ENCODE measurements around the gene PTPRF.

Gene PTPRF

GRCh38 chr1:43597721-43598120, 67.0 kb downstream of the PTPRF start:
- Histone ChIP-seq H3K36me3 (ENCODE audit: insufficient read depth, low read length) (no peaks in the 10 kb centered on the region; the same call in none of the 2 replicates), H3K9me3 (ENCODE audit: control insufficient read depth, insufficient read depth, low read length) (no peaks in the 10 kb centered on the region), H3K4me1 (ENCODE audit: insufficient read depth, low read length) (no peaks in the 10 kb centered on the region), H3K9ac (ENCODE audit: low read depth, low read length) (no peak overlapping the region)

DNA sequence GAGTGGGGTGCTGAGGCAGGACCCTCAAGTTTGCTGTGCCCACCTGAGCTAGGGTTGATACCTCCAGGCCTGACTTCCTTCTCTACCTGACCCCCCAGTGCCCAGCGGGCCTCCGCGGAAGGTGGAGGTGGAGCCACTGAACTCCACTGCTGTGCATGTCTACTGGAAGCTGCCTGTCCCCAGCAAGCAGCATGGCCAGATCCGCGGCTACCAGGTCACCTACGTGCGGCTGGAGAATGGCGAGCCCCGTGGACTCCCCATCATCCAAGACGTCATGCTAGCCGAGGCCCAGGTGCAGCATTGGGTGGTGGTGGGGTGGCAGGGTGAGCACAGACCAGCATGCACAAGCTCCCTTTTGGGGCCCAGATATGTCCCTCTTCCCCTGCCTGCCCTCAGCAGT, 67.9 kb downstream of the PTPRF start:
- H3K36me3 ChIP-seq (ENCODE audit: insufficient read depth, low read length), result no peaks in the 10 kb centered on the region; the same call in 1 of the 2 replicates
- H3K9ac ChIP-seq (ENCODE audit: low read depth, low read length), result no peak overlapping the region
- H3K4me1 ChIP-seq (ENCODE audit: insufficient read depth, low read length), result no peaks in the 10 kb centered on the region

DNA sequence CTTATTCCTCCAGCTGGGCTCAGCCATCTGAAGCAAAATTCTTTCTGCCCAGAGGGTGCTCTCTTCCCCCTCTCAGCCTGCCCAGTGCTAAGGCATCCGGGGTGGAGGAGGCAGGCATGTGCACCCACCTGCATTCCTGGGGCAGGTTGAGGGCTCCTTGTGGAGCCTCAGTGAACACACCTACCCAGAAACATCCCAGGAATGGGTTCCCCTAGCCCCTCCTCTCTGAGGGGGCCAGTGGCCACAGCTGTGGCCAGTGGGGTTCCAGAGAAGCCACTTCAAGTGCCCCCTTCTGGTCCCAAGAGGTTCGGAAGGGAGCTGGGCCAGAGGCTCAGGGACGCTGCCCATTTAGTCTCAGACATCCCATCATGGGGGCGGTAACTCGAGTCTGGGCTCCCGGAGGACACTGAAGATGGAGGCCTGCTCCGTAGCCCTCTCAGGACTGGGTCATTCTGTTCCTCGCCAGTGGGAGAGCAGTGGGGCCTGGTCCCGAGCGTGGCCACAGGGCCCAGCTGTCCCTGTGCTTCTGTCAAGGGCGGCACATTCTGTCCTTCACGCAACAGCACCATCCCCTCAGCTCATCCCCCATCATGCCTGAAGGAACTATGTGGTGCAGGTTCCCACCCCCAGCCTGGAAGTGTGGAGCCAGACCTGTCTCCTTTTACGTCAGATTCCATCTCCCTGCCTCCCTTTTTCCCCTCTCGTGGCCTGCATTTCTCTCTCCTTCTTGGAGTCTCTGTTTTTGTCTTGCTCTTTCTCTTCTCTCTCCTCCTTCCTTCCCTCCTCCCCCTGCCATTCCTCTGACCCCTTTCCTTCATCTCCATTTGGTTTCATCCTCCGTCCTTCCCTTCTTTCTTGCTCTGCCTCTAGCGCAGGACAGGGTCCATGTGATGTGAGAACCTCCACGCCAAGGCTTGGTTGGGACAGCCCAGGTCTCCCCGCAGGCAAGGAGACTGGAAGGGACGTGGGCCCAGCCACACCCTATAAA, 69.6 kb downstream of the PTPRF start:
- H3K9me3 ChIP-seq (ENCODE audit: control insufficient read depth, insufficient read depth, low read length), result no peaks in the 10 kb centered on the region
- H3K4me1 ChIP-seq (ENCODE audit: insufficient read depth, low read length), result no peaks in the 10 kb centered on the region
- no peaks in the 10 kb centered on the region; the same call in 1 of the 2 replicates for H3K36me3 ChIP-seq (ENCODE audit: insufficient read depth, low read length)
- H3K9ac ChIP-seq (ENCODE audit: low read depth, low read length), result no peak overlapping the region

More for the DNA sequence above, 67.9 kb downstream of the PTPRF start:
- H3K9me3 ChIP-seq (ENCODE audit: control insufficient read depth, insufficient read depth, low read length), result no peaks in the 10 kb centered on the region

- no peaks in the 10 kb centered on the region for H3K4me1 ChIP-seq (ENCODE audit: insufficient read depth, low read length)
- H3K9ac ChIP-seq (ENCODE audit: low read depth, low read length), result no peak overlapping the region
- peaks cover 16% of the 10 kb centered on the region for H3K36me3 ChIP-seq (ENCODE audit: insufficient read depth, low read length)
- no peaks in the 10 kb centered on the region for H3K9me3 ChIP-seq (ENCODE audit: control insufficient read depth, insufficient read depth, low read length)
These were observed 72.3 kb downstream of the PTPRF start for GRCh38 chr1:43602990-43603389.

- Histone ChIP-seq H3K9ac (ENCODE audit: low read depth, low read length) (no peak overlapping the region), H3K9me3 (ENCODE audit: control insufficient read depth, insufficient read depth, low read length) (no peaks in the 10 kb centered on the region), H3K36me3 (ENCODE audit: insufficient read depth, low read length) (peaks cover 16% of the 10 kb centered on the region), H3K4me1 (ENCODE audit: insufficient read depth, low read length) (no peaks in the 10 kb centered on the region)
These were observed 73.5 kb downstream of the PTPRF start for GRCh38 chr1:43604192-43604591.

DNA sequence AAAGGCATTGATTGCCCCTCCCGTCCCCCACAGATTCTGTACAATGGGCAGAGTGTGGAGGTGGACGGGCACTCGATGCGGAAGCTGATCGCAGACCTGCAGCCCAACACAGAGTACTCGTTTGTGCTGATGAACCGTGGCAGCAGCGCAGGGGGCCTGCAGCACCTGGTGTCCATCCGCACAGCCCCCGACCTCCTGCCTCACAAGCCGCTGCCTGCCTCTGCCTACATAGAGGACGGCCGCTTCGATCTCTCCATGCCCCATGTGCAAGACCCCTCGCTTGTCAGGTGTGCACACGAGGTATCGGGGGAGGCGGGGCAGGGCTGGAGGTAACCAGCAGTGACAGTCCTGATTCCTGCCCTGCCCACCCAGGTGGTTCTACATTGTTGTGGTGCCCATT, 74.5 kb downstream of the PTPRF start:
- Histone ChIP-seq H3K4me1 (ENCODE audit: insufficient read depth, low read length) (no peaks in the 10 kb centered on the region), H3K9ac (ENCODE audit: low read depth, low read length) (no peak overlapping the region), H3K9me3 (ENCODE audit: control insufficient read depth, insufficient read depth, low read length) (no peaks in the 10 kb centered on the region), H3K36me3 (ENCODE audit: insufficient read depth, low read length) (peaks cover 24% of the 10 kb centered on the region)

GRCh38 chr1:43605766-43606165, 75.1 kb downstream of the PTPRF start:
- no peak overlapping the region for H3K9ac ChIP-seq (ENCODE audit: low read depth, low read length)
- H3K36me3 ChIP-seq (ENCODE audit: insufficient read depth, low read length), result peaks cover 30% of the 10 kb centered on the region
- H3K4me1 ChIP-seq (ENCODE audit: insufficient read depth, low read length), result no peaks in the 10 kb centered on the region
- no peaks in the 10 kb centered on the region for H3K9me3 ChIP-seq (ENCODE audit: control insufficient read depth, insufficient read depth, low read length)

GRCh38 chr1:43606624-43607023, 75.9 kb downstream of the PTPRF start:
- Histone ChIP-seq H3K36me3 (ENCODE audit: insufficient read depth, low read length) (peaks cover 33% of the 10 kb centered on the region), H3K9ac (ENCODE audit: low read depth, low read length) (no peak overlapping the region), H3K9me3 (ENCODE audit: control insufficient read depth, insufficient read depth, low read length) (no peaks in the 10 kb centered on the region), H3K4me1 (ENCODE audit: insufficient read depth, low read length) (no peaks in the 10 kb centered on the region)

- Histone ChIP-seq H3K9ac (ENCODE audit: low read depth, low read length) (no peak overlapping the region), H3K36me3 (ENCODE audit: insufficient read depth, low read length) (peaks cover 33% of the 10 kb centered on the region)
These were observed 78.1 kb downstream of the PTPRF start for GRCh38 chr1:43608827-43609226.

DNA sequence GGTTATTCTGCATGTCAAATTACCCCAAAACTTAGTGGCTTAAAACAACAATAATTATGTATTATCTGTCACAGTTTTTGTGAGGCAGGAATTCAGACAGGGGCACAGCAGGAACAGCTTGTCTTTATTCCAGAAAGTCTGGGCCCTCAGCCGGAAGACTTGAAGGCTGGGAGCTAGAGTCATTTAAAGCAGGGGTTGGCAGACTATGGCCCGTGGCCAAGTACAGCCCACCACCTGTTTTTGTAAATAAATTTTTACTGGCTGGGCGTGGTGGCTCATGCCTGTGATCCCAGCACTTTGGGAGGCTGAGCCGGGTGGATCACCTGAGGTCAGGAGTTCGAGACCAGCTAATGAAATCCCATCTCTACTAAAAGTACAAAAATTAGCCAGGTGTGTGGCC, 79.7 kb downstream of the PTPRF start:
- no peaks in the 10 kb centered on the region for H3K9me3 ChIP-seq (ENCODE audit: control insufficient read depth, insufficient read depth, low read length)
- H3K9ac ChIP-seq (ENCODE audit: low read depth, low read length), result no peak overlapping the region
- peaks cover 33% of the 10 kb centered on the region for H3K36me3 ChIP-seq (ENCODE audit: insufficient read depth, low read length)
- H3K4me1 ChIP-seq (ENCODE audit: insufficient read depth, low read length), result no peaks in the 10 kb centered on the region

More at GRCh38 chr1:43608827-43609226, 78.1 kb downstream of the PTPRF start:
- Histone ChIP-seq H3K9me3 (ENCODE audit: control insufficient read depth, insufficient read depth, low read length) (no peaks in the 10 kb centered on the region), H3K4me1 (ENCODE audit: insufficient read depth, low read length) (no peaks in the 10 kb centered on the region)

GRCh38 chr1:43611950-43612349, 81.3 kb downstream of the PTPRF start:
- Histone ChIP-seq H3K4me1 (ENCODE audit: insufficient read depth, low read length) (no peaks in the 10 kb centered on the region), H3K9me3 (ENCODE audit: control insufficient read depth, insufficient read depth, low read length) (no peaks in the 10 kb centered on the region), H3K9ac (ENCODE audit: low read depth, low read length) (no peak overlapping the region), H3K36me3 (ENCODE audit: insufficient read depth, low read length) (peaks cover 24% of the 10 kb centered on the region)

DNA sequence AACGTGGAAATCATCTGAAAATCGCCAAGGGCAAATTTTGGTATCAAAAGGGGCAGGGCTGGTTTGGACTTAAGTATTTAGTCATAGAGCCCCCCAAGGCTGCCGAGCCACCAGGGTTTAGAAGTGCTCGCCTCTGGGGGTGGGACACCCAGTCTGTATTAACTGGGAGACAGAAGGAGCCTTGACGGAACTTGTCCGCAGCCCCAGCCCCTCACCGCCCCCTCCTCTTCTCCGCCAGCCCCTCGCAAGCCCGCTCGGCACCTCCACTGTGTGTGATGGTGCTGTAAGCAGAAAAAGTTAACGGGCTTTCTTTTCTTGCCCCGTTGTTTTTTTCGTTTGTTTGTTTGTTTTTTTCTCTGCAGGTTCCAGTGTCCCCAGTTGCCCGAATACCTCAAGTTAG, 81.7 kb downstream of the PTPRF start:
- no peaks in the 10 kb centered on the region for H3K4me1 ChIP-seq (ENCODE audit: insufficient read depth, low read length)
- no peaks in the 10 kb centered on the region for H3K9me3 ChIP-seq (ENCODE audit: control insufficient read depth, insufficient read depth, low read length)
- H3K36me3 ChIP-seq (ENCODE audit: insufficient read depth, low read length), result peaks cover 23% of the 10 kb centered on the region; the same call in 1 of the 2 replicates
- no peak overlapping the region for H3K9ac ChIP-seq (ENCODE audit: low read depth, low read length)

DNA sequence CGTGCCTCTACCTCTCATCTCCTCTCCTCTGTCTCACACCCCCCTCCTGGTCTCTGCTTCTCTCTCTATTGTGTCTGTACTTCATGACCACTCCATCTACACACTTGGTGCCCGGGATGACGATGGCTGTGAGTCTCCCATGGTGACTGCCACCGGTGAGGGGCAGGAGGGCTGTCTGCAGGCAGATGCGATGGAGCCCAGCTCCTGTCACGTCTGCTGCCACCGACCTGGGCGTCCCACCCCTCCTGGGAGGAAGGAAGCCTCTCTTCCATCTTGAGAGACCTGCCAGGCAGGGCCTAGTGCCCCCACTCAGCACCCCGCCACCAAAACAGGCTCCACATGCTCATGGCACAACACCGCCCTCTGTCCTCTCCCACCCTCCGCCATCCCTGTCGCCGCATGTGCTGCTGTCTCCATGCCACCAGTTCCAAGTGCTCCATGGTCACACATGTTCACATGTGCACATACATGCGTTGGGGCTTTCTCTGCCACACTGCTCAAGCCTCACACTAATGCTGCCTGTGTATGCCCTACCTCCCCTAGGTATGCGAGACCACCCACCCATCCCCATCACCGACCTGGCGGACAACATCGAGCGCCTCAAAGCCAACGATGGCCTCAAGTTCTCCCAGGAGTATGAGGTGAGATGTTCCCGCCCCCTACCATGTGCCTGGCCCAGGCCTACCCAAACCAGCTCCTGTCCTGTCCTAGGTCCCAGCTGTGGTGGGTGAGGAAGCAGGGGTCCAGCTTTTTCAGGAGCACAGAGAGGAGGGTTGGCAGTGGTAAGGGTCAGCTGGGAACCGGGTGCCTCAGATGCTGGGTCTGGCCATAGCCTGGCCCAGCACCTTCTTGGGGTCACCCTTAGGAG, 82.6 kb downstream of the PTPRF start:
- H3K4me1 ChIP-seq (ENCODE audit: insufficient read depth, low read length), result no peaks in the 10 kb centered on the region
- H3K9me3 ChIP-seq (ENCODE audit: control insufficient read depth, insufficient read depth, low read length), result no peaks in the 10 kb centered on the region
- peaks cover 20% of the 10 kb centered on the region for H3K36me3 ChIP-seq (ENCODE audit: insufficient read depth, low read length)
- no peak overlapping the region for H3K9ac ChIP-seq (ENCODE audit: low read depth, low read length)

DNA sequence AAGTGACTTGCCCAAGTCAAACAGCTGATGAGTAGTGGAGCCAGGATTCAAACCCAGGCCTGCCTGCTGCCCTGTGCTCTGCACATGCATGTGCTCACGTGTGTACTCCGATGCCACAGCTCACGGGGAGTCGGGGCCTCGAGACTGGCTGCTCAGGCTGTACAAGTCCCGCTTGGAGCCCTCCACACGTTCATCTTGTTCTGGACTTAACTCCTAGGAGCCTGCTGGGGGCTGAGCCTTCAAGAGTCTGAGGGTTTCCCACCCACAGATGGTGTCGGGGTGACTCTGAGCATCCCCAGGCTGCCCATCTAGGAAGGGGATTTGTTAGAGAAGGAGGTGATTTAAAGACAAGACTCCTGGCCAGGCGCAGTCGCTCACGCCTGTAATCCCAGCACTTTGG, 83.5 kb downstream of the PTPRF start:
- no peak overlapping the region for H3K9ac ChIP-seq (ENCODE audit: low read depth, low read length)
- no peaks in the 10 kb centered on the region for H3K9me3 ChIP-seq (ENCODE audit: control insufficient read depth, insufficient read depth, low read length)
- no peaks in the 10 kb centered on the region for H3K4me1 ChIP-seq (ENCODE audit: insufficient read depth, low read length)
- H3K36me3 ChIP-seq (ENCODE audit: insufficient read depth, low read length), result peaks cover 20% of the 10 kb centered on the region
